CD14-positive monocyte (primary cell): ENCODE measurements around the gene TAF4. TPM values are rescaled to one million over a fixed set of nuclear protein-coding genes. Genes with fewer than 3 reads are reported as not detected.

Experiments
- DNase-seq, 3 donors: peaks; one replicate each; pipeline ENCODE4 v3.0.0-alpha.2; 2011 to 2022
- H2AFZ ChIP-seq: 2 replicates; pipeline ENCODE4 v1.6.0; 2012; ENCODE audit warnings: mild to moderate bottlenecking, low read depth, low read length, inconsistent platforms; ENCODE audit not compliant: insufficient read depth, poor library complexity, severe bottlenecking
- H3K27ac ChIP-seq, 2 donors: 1 replicate in 1 of 2; 2 replicates in 1 of 2; pipeline ENCODE4 v1.5.1; 2012 to 2013; ENCODE audit warnings: low read length in 2 of 2, control low read depth in 1 of 2, inconsistent platforms in 1 of 2, low read depth in 1 of 2, mild to moderate bottlenecking in 1 of 2
- H3K27me3 ChIP-seq, 2 donors: one replicate each; pipeline versions ENCODE4 v1.6.0 to v1.6.1; 2011 to 2013; ENCODE audit warnings: low read length in 2 of 2; ENCODE audit not compliant: control insufficient read depth in 2 of 2, insufficient read depth in 2 of 2
- H3K36me3 ChIP-seq, 2 donors: replicated peaks in 1 of 2; 1 replicate in 1 of 2; 2 replicates in 1 of 2; pipeline versions ENCODE4 v1.5.1 to v1.6.1; 2012 to 2013; ENCODE audit warnings: low read length in 2 of 2, control low read depth in 1 of 2, inconsistent platforms in 1 of 2, mild to moderate bottlenecking in 1 of 2; ENCODE audit not compliant: insufficient read depth in 2 of 2, control insufficient read depth in 1 of 2
- H3K4me1 ChIP-seq, 2 donors: 1 replicate in 1 of 2; 2 replicates in 1 of 2; pipeline versions ENCODE4 v1.5.1 to v1.6.1; 2012 to 2013; ENCODE audit warnings: low read length in 2 of 2, control low read depth in 1 of 2, inconsistent platforms in 1 of 2, mild to moderate bottlenecking in 1 of 2, moderate library complexity in 1 of 2; ENCODE audit not compliant: insufficient read depth in 2 of 2, control insufficient read depth in 1 of 2
- H3K4me2 ChIP-seq: replicated peaks from 2 replicates; pipeline ENCODE3; 2012; ENCODE audit warnings: low read length, moderate library complexity, mild to moderate bottlenecking; ENCODE audit not compliant: poor library complexity, severe bottlenecking; ENCODE audit errors: extremely low read depth
- H3K4me3 ChIP-seq, 3 experiments: fragments of 200-600 bp in 1 of 3; sonication (generic) in 1 of 3; replicated peaks in 1 of 3; 1 replicate in 2 of 3; 2 replicates in 1 of 3; pipeline ENCODE4 v1.5.1; 2011 to 2013; ENCODE audit warnings: low read length in 3 of 3, mild to moderate bottlenecking in 3 of 3, control low read depth in 2 of 3, low read depth in 2 of 3, inconsistent platforms in 1 of 3, moderate library complexity in 1 of 3
- H3K79me2 ChIP-seq: 2 replicates; pipeline ENCODE4 v1.6.0; 2012; ENCODE audit warnings: mild to moderate bottlenecking, control low read depth, inconsistent platforms, low read length, moderate library complexity; ENCODE audit not compliant: insufficient read depth
- H3K9ac ChIP-seq: 2 replicates; pipeline ENCODE4 v1.6.0; 2017; ENCODE audit warnings: low read length, mild to moderate bottlenecking; ENCODE audit not compliant: insufficient read depth, poor library complexity, severe bottlenecking
- H3K9me3 ChIP-seq, 2 donors: replicated peaks in 1 of 2; 1 replicate in 1 of 2; 2 replicates in 1 of 2; pipeline versions ENCODE4 v1.5.1 to v1.6.1; 2012 to 2013; ENCODE audit warnings: low read length in 2 of 2, control low read depth in 1 of 2; ENCODE audit not compliant: control insufficient read depth in 1 of 2, insufficient read depth in 1 of 2
- H4K20me1 ChIP-seq: 2 replicates; pipeline ENCODE4 v1.6.0; 2012; ENCODE audit warnings: mild to moderate bottlenecking, low read length, control low read depth, moderate library complexity; ENCODE audit not compliant: insufficient read depth
- H3K27ac Mint-ChIP-seq, 7 donors: one replicate each; pipeline ENCODE4 v1.8.0; 2020; ENCODE audit warnings: mild to moderate bottlenecking in 7 of 7, mixed read lengths in 7 of 7, moderate library complexity in 6 of 7, inconsistent platforms in 2 of 7
- H3K27me3 Mint-ChIP-seq, 3 donors: one replicate each; pipeline ENCODE4 v1.8.0; 2021 to 2022; ENCODE audit warnings: low read depth in 3 of 3, mild to moderate bottlenecking in 3 of 3, mixed read lengths in 3 of 3, moderate library complexity in 3 of 3, inconsistent platforms in 1 of 3
- H3K36me3 Mint-ChIP-seq, 2 donors: one replicate each; pipeline ENCODE4 v1.8.0; 2020; ENCODE audit warnings: mixed read lengths in 2 of 2, inconsistent platforms in 1 of 2, mild to moderate bottlenecking in 1 of 2
- H3K4me1 Mint-ChIP-seq: one replicate; pipeline ENCODE4 v1.8.0; 2020; ENCODE audit warnings: mild to moderate bottlenecking, mixed read lengths
- H3K4me3 Mint-ChIP-seq, 2 donors: one replicate each; pipeline ENCODE4 v1.8.0; 2020; ENCODE audit warnings: mild to moderate bottlenecking in 2 of 2, mixed read lengths in 2 of 2, moderate library complexity in 1 of 2
- H3K9me3 Mint-ChIP-seq, 7 donors: one replicate each; pipeline ENCODE4 v1.8.0; 2020 to 2022; ENCODE audit warnings: mixed read lengths in 7 of 7, mild to moderate bottlenecking in 6 of 7, moderate library complexity in 6 of 7, inconsistent platforms in 2 of 7
- CTCF ChIP-seq: fragments of 200-600 bp; IDR thresholded peaks from one replicate; pipeline ENCODE4 v1.8.0; 2022; ENCODE audit warnings: antibody characterized with exemption, mild to moderate bottlenecking
- WGBS: methylation state at CpG from one replicate; pipeline ENCODE4 v1.1.5; 2013; ENCODE audit warnings: missing lambda C conversion rate; ENCODE audit not compliant: insufficient coverage; 5-methylcytosine and 5-hydroxymethylcytosine counted together
- intact Hi-C, 2 donors: fragments of 100-400 bp; cut with micrococcal nuclease; formaldehyde crosslinking; loops; one replicate each; pipeline versions ENCODE4 v1.15.0 to v1.15.1; 2023
- polyA plus RNA-seq, 3 donors: library from polyadenylated mRNA; depleted of rRNA in 1 of 3; unstranded in 2 of 3; stranded (reverse) in 1 of 3; fragments of 300-500 nt in 2 of 3; fragments of >200 nt in 1 of 3; fragmentation: Illumina TruSeq in 2 of 3; gene quantifications; 1 replicate in 2 of 3; 2 replicates in 1 of 3; pipeline ENCODE4 v1.2.3, GENCODE V29; 2012 to 2021

Gene TAF4
- polyA plus RNA-seq, 3 donors, result 0.48 to 14.9 (median 0.99) TPM

DNA sequence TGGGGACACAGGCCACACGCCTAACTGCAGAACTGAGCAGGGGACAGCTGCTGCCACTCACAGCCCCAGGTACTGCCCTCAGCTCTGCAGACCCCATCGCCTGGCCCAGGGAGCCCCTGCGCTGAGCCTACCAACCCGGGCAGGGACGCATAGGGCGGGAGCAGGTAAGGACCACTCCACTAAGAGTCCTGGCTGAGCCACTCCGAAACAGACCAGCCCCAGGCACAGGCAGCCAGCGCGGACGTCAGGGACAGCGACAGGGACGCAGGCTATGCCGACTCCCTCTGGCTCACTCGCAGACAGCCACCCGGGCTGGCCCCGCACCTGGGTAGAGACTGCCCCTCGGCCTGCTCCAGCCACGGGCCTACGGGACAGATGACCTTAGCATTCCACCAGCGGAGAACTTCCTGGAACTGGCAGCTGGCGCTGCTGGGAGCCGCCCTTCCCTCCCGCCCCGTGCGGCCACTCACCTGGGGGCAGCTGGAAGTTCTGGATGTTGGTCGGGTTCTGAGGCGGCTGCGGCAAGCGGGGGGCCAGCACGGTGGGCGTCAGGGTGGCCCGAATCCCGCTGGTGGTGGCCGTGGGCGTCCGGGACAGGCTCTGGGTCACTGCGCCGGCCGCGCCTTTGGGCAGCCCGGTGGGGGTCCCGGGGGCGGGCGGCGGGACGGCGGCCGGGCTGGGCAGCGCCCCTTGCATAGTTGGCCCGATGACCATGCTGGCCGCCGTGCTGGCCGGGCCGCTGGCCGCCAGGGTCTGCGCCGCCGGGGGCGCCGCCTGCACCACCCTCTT lies 1.5 kb downstream of the TAF4 start:
- DNase-seq, result no peak
- Mint-ChIP-seq H3K4me3 (peak overlapping the region; percentile 64 to 75), H3K36me3 (peaks cover 3 to 18% of the 10 kb centered on the region in 2 donors), H3K4me1 (peaks cover 53% of the 10 kb centered on the region), H3K27ac (no peak overlapping the region), H3K27me3 (peaks cover 0 to 14% (median 4%) of the 10 kb centered on the region in 3 donors), H3K9me3 (no peaks in the 10 kb centered on the region)
- Histone ChIP-seq H2AFZ (no peak overlapping the region), H3K9ac (no peak overlapping the region), H3K4me3 (peak overlapping the region in 1 of 3 experiments; percentile 23), H3K9me3 (no peaks in the 10 kb centered on the region), H3K27ac (no peak overlapping the region), H3K4me1 (peaks cover 44 to 57% of the 10 kb centered on the region in 2 donors), H3K27me3 (no peaks in the 10 kb centered on the region), H3K4me2 (peak overlapping the region; percentile 46), H3K36me3 (no peaks in the 10 kb centered on the region), H4K20me1 (peaks cover 49% of the 10 kb centered on the region), H3K79me2 (peaks cover 53% of the 10 kb centered on the region)
- intact Hi-C loops, result loop anchor here in 1 of 2 donors (10.0 kb wide), 1 partner anchor 171 kb away; the partner anchor contains the start of gene OSBPL2
- 69% methylated on average over 60 of the region's 60 CpGs for WGBS
- TF ChIP-seq CTCF, result no peak

- Histone ChIP-seq H3K79me2 (peaks cover 58% of the 10 kb centered on the region), H4K20me1 (peaks cover 54% of the 10 kb centered on the region), H3K36me3 (no peaks in the 10 kb centered on the region), H3K9me3 (no peaks in the 10 kb centered on the region), H3K9ac (no peak overlapping the region), H3K4me1 (peaks cover 44 to 57% of the 10 kb centered on the region in 2 donors), H3K4me3 (peak overlapping the region in 1 of 3 experiments; percentile 23), H3K27me3 (no peaks in the 10 kb centered on the region), H2AFZ (no peak overlapping the region), H3K4me2 (peak overlapping the region; percentile 46), H3K27ac (no peak overlapping the region)
- Mint-ChIP-seq H3K4me1 (peaks cover 53% of the 10 kb centered on the region), H3K4me3 (peak overlapping the region; percentile 64 to 75), H3K27me3 (peaks cover 1 to 8% (median 4%) of the 10 kb centered on the region in 3 donors), H3K36me3 (peaks cover 3 to 21% of the 10 kb centered on the region in 2 donors), H3K27ac (no peak overlapping the region), H3K9me3 (no peaks in the 10 kb centered on the region)
- DNase-seq, result no peak
- no peak for TF ChIP-seq CTCF
- 95% methylated on average over 39 of the region's 39 CpGs for WGBS
- intact Hi-C loops, result loop anchor here in 1 of 2 donors (10.0 kb wide), 1 partner anchor 171 kb away; the partner anchor contains the start of gene OSBPL2
Observed at GRCh38 chr20:62063315-62063980, 2.2 kb downstream of the TAF4 start.
